Measurements from ENCODE around the gene OR2T27. TPM values are rescaled to one million over a fixed set of nuclear protein-coding genes. Genes with fewer than 3 reads are reported as not detected.
"Not testable (repeated sequence)": the region's sequence is repeated elsewhere in the genome, so short reads cannot be mapped to it uniquely, and the experiment has no call there.

Gene OR2T27
- total RNA-seq, 1 donor from 2014 or later = not detected

- DNase-seq = not testable (repeated sequence)
These were observed 15.7 kb downstream of the OR2T27 start for GRCh38 chr1:248639652-248640051.

DNA sequence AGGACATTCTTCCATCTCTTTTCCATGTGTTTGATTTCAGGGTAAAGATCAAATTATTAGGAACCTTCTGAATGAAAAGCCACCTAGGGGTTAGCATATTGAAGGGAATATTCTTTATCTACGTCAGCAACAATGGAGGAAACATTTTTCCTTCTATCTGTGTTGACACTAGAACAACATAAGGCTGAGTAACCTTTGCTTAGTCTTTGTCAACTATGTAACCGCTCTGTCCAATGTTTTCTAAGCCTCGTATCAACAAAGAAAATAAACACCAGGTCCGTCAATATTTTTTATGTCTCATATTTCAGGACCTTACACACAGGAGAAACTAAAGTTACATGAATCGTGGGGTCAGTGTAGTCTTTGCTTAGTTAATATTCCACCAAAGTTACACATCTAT lies 18.7 kb downstream of the OR2T27 start:
- DNase-seq = not testable (repeated sequence)

DNA sequence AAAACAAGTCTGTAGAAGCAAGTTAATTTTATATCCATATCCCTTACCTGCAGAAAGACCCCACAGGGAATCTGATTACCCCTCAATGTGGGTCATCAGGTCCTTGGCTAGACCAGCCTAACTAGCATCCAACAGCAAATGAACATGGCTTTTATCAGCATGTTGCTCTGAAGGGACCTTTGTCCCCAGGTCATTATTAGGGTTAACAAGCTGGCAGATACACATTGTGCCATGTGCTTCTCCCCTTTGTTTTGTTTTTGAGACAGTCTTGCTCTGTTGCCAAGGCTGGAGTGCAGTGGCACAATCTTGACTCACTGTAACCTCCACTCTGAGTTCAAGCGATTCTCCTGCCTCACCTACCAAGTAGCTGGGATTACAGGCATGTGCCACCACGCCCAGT lies 20.3 kb downstream of the OR2T27 start, which contains the start of gene OR2T11:
OR2T11 (minus strand) TSS at position 101 of the 400 bp plus-strand sequence. CDS start 7,963 bp downstream, outside the sequence.
- not testable (repeated sequence) for DNase-seq

DNA sequence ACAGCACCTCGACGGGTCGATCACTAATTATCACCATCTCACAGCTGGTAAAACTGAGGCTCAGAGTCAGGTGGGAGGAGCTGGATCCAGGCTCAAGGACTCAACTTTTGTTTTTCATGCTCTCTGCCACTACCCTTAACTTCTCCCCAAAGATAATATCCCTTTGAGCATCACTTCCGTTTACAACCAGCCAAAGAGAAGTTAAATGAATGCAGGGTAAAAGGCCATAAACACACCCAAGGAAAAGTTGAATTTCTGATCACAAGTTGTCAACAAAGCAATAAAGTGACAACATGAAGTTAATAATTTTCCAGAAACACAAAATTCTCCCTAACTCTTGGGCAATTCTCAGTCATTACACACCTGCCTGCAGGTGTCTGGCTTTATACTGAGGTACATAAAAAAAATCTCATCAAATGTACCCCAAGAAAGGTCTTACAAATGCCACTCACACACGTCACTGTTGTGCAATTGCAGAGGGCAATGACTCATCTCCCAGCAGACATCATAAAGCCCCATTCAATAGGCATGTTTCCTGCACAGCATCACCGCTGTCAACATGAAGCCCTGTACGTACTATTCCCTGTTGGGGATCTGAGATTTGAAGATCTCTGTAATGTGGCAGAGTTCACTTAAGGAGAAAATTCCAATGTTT lies 23.8 kb downstream of the OR2T27 start:
- DNase-seq = no peak

- DNase-seq = no peak
These were observed 24.8 kb downstream of the OR2T27 start for GRCh38 chr1:248630551-248630950.

DNA sequence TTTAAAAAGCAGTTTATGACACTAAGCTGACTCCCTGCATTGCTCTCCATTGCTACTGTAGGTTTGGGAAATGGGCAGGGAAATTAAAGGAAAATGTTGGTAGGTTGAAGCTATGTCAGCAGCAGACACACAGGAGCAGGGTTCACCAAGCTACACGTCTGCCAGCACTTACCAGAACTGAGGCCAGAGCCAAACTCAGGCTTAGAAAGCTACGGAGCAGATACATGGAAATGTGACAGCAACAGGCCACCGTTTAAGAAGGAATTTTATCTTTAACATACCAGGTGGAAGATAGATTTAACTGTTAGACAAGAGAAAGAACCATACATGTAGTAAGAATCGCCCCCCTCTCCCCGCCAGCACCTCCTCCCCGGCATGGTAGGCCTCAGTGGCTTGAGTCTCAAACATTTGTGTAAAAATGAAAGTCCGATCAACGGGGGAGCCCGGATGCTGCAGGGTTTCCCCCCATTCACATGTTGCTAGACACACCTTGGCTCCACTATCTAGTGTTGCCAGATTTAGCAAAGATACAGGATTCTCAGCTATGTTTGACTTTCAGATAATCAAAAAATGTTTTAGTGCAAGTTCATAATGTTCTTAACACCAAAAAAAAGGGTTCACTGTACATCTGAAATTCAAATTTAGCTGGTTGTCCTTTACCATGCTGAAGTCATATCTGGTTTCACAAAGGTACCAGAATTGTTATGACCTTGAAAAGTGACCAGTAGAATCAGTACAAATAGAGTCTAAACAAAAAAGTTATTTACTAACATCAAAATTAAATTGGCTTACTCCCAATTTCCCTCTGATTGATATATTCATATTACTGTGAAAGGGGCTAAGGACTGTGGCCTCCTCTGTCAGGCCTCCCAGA lies 27.1 kb downstream of the OR2T27 start:
- no peak for DNase-seq

DNA sequence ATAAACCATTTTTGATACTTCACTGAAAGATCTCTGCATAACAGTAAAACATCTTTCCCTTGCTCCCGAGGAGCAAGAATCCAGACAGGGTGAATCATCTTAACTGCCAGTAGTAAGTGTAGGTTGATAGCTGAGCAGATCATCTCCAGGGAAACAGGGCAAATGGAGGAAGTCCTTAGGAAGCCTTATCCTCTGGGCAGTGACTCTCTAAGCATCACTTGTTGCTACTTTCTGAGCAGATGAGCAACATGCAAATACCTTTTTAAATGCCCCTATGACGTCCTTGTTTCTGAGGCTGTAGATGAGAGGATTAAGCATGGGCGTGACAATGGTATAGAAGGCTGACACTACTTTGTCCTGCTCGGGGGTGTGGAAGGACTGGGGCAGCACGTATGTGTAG lies 29.4 kb downstream of the OR2T27 start:
- no peak for DNase-seq

DNA sequence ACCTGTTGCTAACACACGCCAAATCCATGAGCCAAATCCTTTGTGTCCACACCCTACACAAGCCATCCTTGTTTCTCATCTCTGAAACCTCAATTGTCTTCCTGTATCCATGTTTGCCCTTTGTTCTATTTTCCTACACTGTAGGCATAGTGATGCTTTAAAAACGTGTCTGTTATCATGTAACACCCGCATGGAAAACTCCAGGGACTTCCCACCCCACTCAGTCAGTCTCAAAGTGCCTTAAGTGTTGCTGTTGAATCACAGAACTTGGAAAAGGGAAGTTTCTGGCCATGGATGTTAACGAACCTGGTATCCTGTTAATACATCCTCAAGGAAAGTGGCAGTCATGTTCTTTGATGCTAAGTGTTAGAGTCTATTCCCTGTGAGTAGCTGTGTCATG lies 30.2 kb downstream of the OR2T27 start:
- no peak for DNase-seq

- peak; percentile 48 for DNase-seq
These were observed 32.7 kb downstream of the OR2T27 start for GRCh38 chr1:248622570-248623001.

GRCh38 chr1:248621770-248622169 lies 33.6 kb downstream of the OR2T27 start:
- no peak for DNase-seq

DNA sequence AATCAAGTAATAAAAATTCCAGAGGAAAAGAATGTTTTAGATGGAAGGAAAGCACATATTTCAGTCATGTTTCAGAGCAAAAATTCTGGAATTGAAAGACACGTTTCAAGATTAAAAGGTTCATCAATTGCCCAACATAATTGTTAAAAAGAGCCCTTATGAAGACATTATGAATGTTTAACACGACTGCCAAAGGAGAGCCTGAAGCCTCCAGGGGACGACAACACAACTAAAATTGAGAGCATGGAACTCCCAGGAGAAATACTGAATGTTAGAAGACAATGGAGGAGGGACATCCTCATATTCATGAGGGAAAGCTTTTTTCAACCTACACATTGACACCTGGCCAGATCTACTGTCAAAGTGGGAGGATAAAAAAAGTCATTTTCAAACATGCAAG lies 36.5 kb downstream of the OR2T27 start:
- DNase-seq = peak; percentile 58

DNA sequence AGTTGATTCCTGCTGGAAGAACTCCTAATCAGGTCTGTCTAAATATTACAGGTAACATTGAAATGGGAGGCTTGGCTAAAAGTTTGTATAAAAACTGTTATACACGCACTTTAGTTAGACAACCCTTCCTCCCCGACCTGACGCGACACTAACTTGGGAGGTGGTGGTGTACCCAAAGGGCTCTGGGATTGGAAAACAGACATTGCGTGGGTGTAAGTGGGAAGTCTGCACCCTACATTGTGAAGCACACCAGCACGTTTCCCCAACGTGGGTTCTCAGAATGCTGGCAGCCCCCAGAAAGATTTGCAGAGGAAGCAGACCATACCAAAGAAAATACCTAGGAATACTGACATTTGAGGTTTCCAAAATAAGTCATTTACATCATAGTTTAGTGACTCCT lies 37.2 kb downstream of the OR2T27 start:
- no peak for DNase-seq

DNA sequence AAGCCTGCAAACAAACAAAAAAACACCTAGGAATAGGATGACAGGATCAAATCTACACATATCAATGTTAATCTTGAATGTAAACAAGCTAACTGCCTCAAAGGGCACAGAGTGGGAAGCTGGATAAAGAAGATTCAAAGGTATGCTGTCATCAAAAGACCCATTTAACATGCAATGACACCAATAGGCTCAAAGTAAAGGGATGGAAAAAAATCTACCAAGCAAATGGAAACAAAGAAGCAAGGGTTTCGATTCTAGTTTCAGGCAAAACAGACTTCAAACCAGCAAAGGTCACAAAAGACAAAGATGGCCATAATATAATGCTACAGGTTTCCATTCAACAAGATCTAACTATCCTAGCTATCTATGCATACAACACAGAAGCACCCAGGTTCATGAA lies 41.6 kb downstream of the OR2T27 start:
- no peak for DNase-seq

DNA sequence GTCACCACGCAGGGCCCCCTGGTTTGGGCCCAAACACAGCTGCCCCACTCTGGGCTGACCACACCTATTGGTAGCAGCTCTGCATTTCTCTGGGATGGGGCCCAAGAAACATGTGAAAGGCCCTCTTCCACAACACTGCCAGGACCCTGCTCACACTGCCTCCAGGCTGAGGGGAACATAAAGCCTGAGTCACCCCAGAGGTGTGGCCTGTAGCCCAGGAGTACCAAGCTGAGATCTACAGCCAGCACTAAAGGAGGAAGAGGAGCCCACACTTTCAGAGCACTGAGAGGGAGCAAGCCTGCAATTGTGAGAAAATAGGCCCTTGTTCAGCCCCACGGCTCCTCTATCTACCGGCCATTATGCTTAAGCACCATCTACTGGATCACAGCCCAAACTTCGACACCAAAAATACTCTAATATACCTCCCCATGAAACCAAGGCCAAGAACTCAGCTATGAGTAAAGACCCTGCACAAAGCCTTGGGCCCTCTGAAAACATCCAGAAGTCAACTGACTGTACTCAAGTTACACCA lies 43.4 kb downstream of the OR2T27 start:
- no peak for DNase-seq

- DNase-seq = no peak
These were observed 45.0 kb downstream of the OR2T27 start for GRCh38 chr1:248610301-248610700.

Other genes with a start within 250 kb of the OR2T27 start
- not detected in 2 replicates for gene OR2T2, start 209.9 kb downstream of the OR2T27 start, total RNA-seq
- not detected in 2 replicates for gene OR2T3, start 182.2 kb downstream of the OR2T27 start, total RNA-seq
- not detected in 2 replicates for gene OR2T5, start 166.9 kb downstream of the OR2T27 start, total RNA-seq
- gene OR2G6, start 147.5 kb downstream of the OR2T27 start, total RNA-seq = not detected in 2 replicates
- not detected in 2 replicates for gene OR2T29, start 92.8 kb downstream of the OR2T27 start, total RNA-seq
- not detected in 2 replicates for gene OR2T34, start 80.8 kb downstream of the OR2T27 start, total RNA-seq
- not detected in 2 replicates for gene OR2T10, start 57.8 kb downstream of the OR2T27 start, total RNA-seq
- not detected in 2 replicates for gene OR2T11, start 20.4 kb downstream of the OR2T27 start, total RNA-seq
- gene OR2T35, start 10.2 kb downstream of the OR2T27 start, total RNA-seq = not detected in 2 replicates
- not detected in 2 replicates for gene OR14I1, start 47.2 kb upstream of the OR2T27 start, total RNA-seq
- 0.17 and 0.23 TPM in 2 replicates for gene LYPD8, start 100.2 kb upstream of the OR2T27 start, total RNA-seq
- gene SH3BP5L, start 170.4 kb upstream of the OR2T27 start, total RNA-seq = 32.7 and 36.7 TPM in 2 replicates
- gene ZNF672, start 182.7 kb upstream of the OR2T27 start, total RNA-seq = 28.1 and 32.2 TPM in 2 replicates
- 7.7 and 16.5 TPM in 2 replicates for gene ZNF692, start 203.6 kb upstream of the OR2T27 start, total RNA-seq